Raji (cell line): ENCODE measurements around the gene CETP.

Experiments
- POLR2A ChIP-seq: IDR thresholded peaks from 2 replicates; pipeline ENCODE4 v1.6.1; 2011; ENCODE audit warnings: low read depth, low read length, control low read depth; ENCODE audit not compliant: insufficient read depth

Gene CETP

GRCh38 chr16:56981729-56982271, 20.1 kb downstream of the CETP start:
- TF ChIP-seq POLR2A = no peak

GRCh38 chr16:56982695-56983094, 20.9 kb downstream of the CETP start:
- TF ChIP-seq POLR2A = no peak

GRCh38 chr16:56983211-56983751, 21.5 kb downstream of the CETP start:
- no peak for TF ChIP-seq POLR2A

GRCh38 chr16:56984639-56985038, 22.9 kb downstream of the CETP start:
- TF ChIP-seq POLR2A = no peak

- no peak for TF ChIP-seq POLR2A
These were observed 23.7 kb downstream of the CETP start for GRCh38 chr16:56985288-56985961.

- no peak for TF ChIP-seq POLR2A
These were observed 24.2 kb downstream of the CETP start for GRCh38 chr16:56985962-56986360.

GRCh38 chr16:56986361-56986760, 24.6 kb downstream of the CETP start:
- no peak for TF ChIP-seq POLR2A

- TF ChIP-seq POLR2A = no peak
These were observed 25.9 kb downstream of the CETP start for GRCh38 chr16:56987692-56988091.

- TF ChIP-seq POLR2A = no peak
These were observed 26.6 kb downstream of the CETP start for GRCh38 chr16:56988161-56988947.

GRCh38 chr16:56988948-56989945, 27.5 kb downstream of the CETP start, which contains the start of gene NLRC5:
Gene NLRC5, plus strand, starts transcription at chr16:56989557. Its CDS starts 31,156 bp downstream, at chr16:57020713.
- peak; percentile 69 for TF ChIP-seq POLR2A

GRCh38 chr16:56989988-56990387, 28.2 kb downstream of the CETP start:
- TF ChIP-seq POLR2A = no peak

GRCh38 chr16:56990407-56991286, 28.9 kb downstream of the CETP start:
- no peak for TF ChIP-seq POLR2A

- TF ChIP-seq POLR2A = no peak
These were observed 31.5 kb downstream of the CETP start for GRCh38 chr16:56993204-56993603.

- TF ChIP-seq POLR2A = no peak
These were observed 32.6 kb downstream of the CETP start for GRCh38 chr16:56994311-56994710.

GRCh38 chr16:56995136-56995805, 33.5 kb downstream of the CETP start:
- TF ChIP-seq POLR2A = no peak
